RWPE2 (cell line): Measurements from ENCODE around the gene SPAG6.

Experiments used
- ATAC-seq: fragments of 200-7000 bp; cut with Tn5 transposase; 3 replicates; pipeline ENCODE4 v1.9.1; 2021; ENCODE audit warnings: low read depth
- DNase-seq: peaks from one replicate; pipeline ENCODE4 v3.0.0-alpha.2; 2020; ENCODE audit warnings: low spot score
- H3K27ac ChIP-seq: fragments of 450-650 bp; 2 replicates; pipeline ENCODE4 v1.5.1; 2017; ENCODE audit warnings: mild to moderate bottlenecking; ENCODE audit not compliant: poor library complexity, severe bottlenecking
- H3K27me3 ChIP-seq: fragments of 250-450 bp; sonication (Bioruptor Pico); 2 replicates; pipeline ENCODE4 v1.5.1; 2021; ENCODE audit warnings: mild to moderate bottlenecking, moderate library complexity; ENCODE audit not compliant: insufficient read depth, poor library complexity, severe bottlenecking
- H3K36me3 ChIP-seq: fragments of 250-450 bp; sonication (Bioruptor Pico); 2 replicates; pipeline ENCODE4 v1.5.1; 2020; ENCODE audit warnings: low read depth, mild to moderate bottlenecking, moderate library complexity
- H3K4me1 ChIP-seq: fragments of 250-450 bp; sonication (Bioruptor Pico); 2 replicates; pipeline ENCODE4 v1.5.1; 2021; ENCODE audit warnings: mild to moderate bottlenecking, moderate library complexity; ENCODE audit not compliant: insufficient read depth, poor library complexity, severe bottlenecking
- H3K4me3 ChIP-seq: fragments of 250-450 bp; sonication (Bioruptor Pico); 2 replicates; pipeline ENCODE4 v1.5.1; 2021; ENCODE audit warnings: mild to moderate bottlenecking, moderate library complexity; ENCODE audit not compliant: severe bottlenecking
- H3K9me3 ChIP-seq: fragments of 250-450 bp; sonication (Bioruptor Pico); 2 replicates; pipeline ENCODE4 v1.5.1; 2021; ENCODE audit warnings: mild to moderate bottlenecking, moderate library complexity; ENCODE audit not compliant: severe bottlenecking
- TF ChIP-seq, protein P1 (sequence below): fragments of 450-650 bp; IDR thresholded peaks from one replicate; pipeline ENCODE4 v1.5.1; 2017; ENCODE audit warnings: mild to moderate bottlenecking, moderate library complexity; ENCODE audit not compliant: poor library complexity, severe bottlenecking

SPAG6 gene

GRCh38 chr10:22365644-22366434 lies 20.5 kb downstream of the SPAG6 start:
- TF ChIP-seq, protein P1, sequence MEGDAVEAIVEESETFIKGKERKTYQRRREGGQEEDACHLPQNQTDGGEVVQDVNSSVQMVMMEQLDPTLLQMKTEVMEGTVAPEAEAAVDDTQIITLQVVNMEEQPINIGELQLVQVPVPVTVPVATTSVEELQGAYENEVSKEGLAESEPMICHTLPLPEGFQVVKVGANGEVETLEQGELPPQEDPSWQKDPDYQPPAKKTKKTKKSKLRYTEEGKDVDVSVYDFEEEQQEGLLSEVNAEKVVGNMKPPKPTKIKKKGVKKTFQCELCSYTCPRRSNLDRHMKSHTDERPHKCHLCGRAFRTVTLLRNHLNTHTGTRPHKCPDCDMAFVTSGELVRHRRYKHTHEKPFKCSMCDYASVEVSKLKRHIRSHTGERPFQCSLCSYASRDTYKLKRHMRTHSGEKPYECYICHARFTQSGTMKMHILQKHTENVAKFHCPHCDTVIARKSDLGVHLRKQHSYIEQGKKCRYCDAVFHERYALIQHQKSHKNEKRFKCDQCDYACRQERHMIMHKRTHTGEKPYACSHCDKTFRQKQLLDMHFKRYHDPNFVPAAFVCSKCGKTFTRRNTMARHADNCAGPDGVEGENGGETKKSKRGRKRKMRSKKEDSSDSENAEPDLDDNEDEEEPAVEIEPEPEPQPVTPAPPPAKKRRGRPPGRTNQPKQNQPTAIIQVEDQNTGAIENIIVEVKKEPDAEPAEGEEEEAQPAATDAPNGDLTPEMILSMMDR: no peak
- Histone ChIP-seq H3K9me3 (no peaks in the 10 kb centered on the region), H3K4me1 (no peaks in the 10 kb centered on the region), H3K4me3 (no peak overlapping the region), H3K36me3 (no peaks in the 10 kb centered on the region), H3K27me3 (no peaks in the 10 kb centered on the region), H3K27ac (no peak overlapping the region)
- no peak for ATAC-seq
- no peak for DNase-seq

DNA sequence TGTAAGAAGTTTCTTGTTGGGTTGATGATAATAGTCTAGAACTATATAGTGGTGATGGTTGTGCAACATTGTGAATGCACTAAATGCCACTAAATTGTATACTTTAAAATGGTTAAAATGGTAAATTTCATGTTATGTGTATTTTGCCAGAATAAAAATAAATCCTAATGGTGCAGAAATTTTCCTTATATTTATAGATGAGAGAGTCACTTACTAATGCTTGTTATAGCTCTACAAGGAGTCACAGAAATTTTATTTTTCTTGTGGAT lies 21.1 kb downstream of the SPAG6 start:
- Histone ChIP-seq H3K27ac (no peak overlapping the region), H3K36me3 (no peaks in the 10 kb centered on the region), H3K27me3 (no peaks in the 10 kb centered on the region), H3K4me1 (no peaks in the 10 kb centered on the region), H3K9me3 (no peaks in the 10 kb centered on the region), H3K4me3 (no peak overlapping the region)
- DNase-seq (no peak), ATAC-seq (no peak)
- TF ChIP-seq, protein P1: no peak

- H3K36me3 ChIP-seq: no peaks in the 10 kb centered on the region
- no peaks in the 10 kb centered on the region for H3K27me3 ChIP-seq
- TF ChIP-seq, protein P1: no peak
- H3K4me3 ChIP-seq: no peak overlapping the region
- H3K4me1 ChIP-seq: no peaks in the 10 kb centered on the region
- H3K9me3 ChIP-seq: no peaks in the 10 kb centered on the region
- DNase-seq (no peak), ATAC-seq (no peak)
- no peak overlapping the region for H3K27ac ChIP-seq
Measured at GRCh38 chr10:22366771-22367170, 21.5 kb downstream of the SPAG6 start.

- no peak overlapping the region for H3K27ac ChIP-seq
- H3K27me3 ChIP-seq: no peaks in the 10 kb centered on the region
- ATAC-seq (no peak), DNase-seq (no peak)
- no peaks in the 10 kb centered on the region for H3K9me3 ChIP-seq
- TF ChIP-seq, protein P1: no peak
- H3K4me1 ChIP-seq: no peaks in the 10 kb centered on the region
- H3K4me3 ChIP-seq: no peak overlapping the region
- H3K36me3 ChIP-seq: no peaks in the 10 kb centered on the region
Measured at GRCh38 chr10:22367471-22367870, 22.2 kb downstream of the SPAG6 start.

GRCh38 chr10:22368402-22368801 lies 23.1 kb downstream of the SPAG6 start:
- no peak overlapping the region for H3K27ac ChIP-seq
- no peak for ATAC-seq
- no peaks in the 10 kb centered on the region for H3K9me3 ChIP-seq
- no peak overlapping the region for H3K4me3 ChIP-seq
- H3K36me3 ChIP-seq: no peaks in the 10 kb centered on the region
- H3K4me1 ChIP-seq: no peaks in the 10 kb centered on the region
- no peaks in the 10 kb centered on the region for H3K27me3 ChIP-seq
- TF ChIP-seq, protein P1: no peak
- DNase-seq: no peak
